Skin epidermis (tissue), 12 donors: ENCODE data around the gene KRTAP27-1.

Experiments
- H3K27ac ChIP-seq, 21 experiments: fragments of 200-600 bp; sonication (generic) in 11 of 21; one replicate each; pipeline ENCODE4 v1.5.0; 2020; ENCODE audit warnings: mild to moderate bottlenecking in 3 of 21, inconsistent platforms in 2 of 21, moderate library complexity in 2 of 21
- H3K4me3 ChIP-seq, 7 experiments: fragments of 200-600 bp; sonication (generic) in 2 of 7; one replicate each; pipeline ENCODE4 v1.5.0; 2020; ENCODE audit warnings: inconsistent platforms in 2 of 7, mild to moderate bottlenecking in 2 of 7, moderate library complexity in 1 of 7

KRTAP27-1 gene, protein sequence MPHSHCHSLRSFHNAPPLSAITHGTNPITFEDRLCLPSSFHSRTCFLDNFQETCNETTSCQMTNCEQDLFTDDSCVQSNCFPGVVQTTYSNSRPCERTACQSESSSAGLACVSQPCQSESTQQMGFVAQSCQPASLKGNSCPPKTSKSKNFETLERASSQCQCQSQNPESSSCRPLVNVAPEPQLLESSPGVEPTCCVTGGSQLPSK

DNA sequence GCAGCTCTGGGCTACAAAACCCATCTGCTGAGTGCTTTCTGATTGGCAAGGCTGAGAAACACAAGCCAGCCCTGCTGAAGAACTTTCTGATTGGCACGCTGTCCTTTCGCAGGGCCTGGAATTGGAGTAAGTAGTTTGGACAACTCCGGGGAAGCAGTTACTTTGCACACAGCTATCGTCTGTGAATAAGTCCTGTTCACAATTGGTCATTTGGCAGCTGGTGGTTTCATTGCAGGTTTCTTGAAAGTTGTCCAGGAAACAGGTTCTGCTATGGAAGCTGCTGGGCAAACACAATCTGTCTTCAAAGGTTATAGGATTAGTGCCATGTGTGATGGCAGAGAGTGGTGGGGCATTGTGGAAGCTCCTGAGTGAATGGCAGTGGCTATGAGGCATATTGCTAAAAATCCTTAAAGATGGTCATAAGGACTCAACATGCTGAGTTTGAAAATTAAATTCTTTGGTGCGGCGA lies at the start of gene KRTAP27-1:
KRTAP27-1 (minus strand) TSS at position 419 of the 469 bp plus-strand sequence; CDS start at position 393, 26 bp downstream.
- peak within 1 kb of the TSS in 1 of 21 experiments; percentile 47 for H3K27ac ChIP-seq
- no peak within 1 kb of the TSS for H3K4me3 ChIP-seq

DNA sequence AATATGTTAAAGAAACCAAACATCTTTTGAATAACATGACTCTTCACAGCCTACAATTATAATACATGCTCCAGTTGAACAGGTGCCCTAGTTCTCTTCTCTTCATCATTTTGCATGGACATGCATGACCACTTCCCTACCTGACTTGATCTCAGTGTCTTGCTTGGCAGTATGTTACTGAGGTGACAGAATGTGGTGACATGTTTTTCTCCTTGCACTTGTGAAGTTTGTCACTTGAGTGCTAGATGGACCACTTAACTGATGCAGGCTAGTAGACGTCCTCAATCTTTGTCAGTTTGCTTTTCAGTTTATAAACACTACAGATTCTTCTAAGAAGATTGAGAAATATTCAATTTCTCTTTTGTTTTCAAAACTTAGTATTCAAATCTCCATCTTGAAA lies 44.7 kb upstream of the KRTAP27-1 start:
- no peak overlapping the region for H3K4me3 ChIP-seq
- H3K27ac ChIP-seq, result no peak overlapping the region

DNA sequence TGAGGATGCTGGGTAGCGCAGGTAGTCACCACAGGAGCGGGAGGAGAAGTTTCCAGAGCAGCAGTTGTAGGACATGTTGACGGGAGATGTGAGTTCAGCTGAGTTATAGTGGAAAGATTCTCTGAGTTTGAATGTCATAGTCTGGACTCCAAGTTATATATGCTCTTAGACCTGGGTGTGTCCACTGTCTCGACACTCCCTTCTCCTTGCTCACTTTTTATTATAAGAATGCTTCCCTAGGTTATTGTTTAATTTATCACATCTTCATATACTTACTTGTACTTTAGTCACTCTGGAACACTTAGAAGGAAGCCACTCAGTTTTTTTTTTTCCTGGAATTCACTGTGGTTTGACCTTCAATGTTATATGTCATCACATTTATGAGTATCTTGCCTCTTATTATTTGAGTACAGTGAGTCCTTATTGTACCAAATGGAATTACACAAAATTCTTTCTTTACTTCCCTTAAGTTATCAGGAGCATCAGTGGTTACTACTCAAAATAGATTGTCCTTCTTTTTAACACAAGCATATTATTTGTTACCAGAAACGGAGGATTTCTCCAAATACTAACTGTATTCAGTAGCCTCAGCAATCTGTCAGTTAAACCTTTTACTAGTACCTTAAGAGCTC lies 34.8 kb upstream of the KRTAP27-1 start, which contains the start of gene KRTAP13-2:
KRTAP13-2 (minus strand) TSS at position 133 of the 632 bp plus-strand sequence; CDS start at position 75, 58 bp downstream.
- Histone ChIP-seq H3K4me3 (no peak within 1 kb of the TSS), H3K27ac (no peak within 1 kb of the TSS)

DNA sequence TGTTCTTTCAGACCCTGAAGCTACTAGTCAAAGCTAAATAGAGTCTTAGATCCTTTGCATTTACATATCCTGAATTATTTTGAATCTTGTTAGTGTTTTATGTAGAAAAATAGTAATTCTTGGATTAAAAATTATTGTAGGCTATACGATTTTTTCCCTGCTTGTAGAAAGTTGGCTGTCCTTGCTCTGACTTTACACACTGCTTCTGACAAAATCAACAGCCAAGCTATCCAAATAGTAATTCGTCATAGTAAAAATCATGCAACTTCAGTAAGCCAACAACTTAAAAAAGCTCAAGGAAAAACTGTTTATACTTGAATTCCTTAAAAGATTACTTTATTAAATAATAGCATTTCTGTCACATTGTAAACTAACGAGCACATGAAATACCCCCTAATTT lies 18.4 kb upstream of the KRTAP27-1 start:
- Histone ChIP-seq H3K27ac (no peak overlapping the region), H3K4me3 (no peak overlapping the region)

DNA sequence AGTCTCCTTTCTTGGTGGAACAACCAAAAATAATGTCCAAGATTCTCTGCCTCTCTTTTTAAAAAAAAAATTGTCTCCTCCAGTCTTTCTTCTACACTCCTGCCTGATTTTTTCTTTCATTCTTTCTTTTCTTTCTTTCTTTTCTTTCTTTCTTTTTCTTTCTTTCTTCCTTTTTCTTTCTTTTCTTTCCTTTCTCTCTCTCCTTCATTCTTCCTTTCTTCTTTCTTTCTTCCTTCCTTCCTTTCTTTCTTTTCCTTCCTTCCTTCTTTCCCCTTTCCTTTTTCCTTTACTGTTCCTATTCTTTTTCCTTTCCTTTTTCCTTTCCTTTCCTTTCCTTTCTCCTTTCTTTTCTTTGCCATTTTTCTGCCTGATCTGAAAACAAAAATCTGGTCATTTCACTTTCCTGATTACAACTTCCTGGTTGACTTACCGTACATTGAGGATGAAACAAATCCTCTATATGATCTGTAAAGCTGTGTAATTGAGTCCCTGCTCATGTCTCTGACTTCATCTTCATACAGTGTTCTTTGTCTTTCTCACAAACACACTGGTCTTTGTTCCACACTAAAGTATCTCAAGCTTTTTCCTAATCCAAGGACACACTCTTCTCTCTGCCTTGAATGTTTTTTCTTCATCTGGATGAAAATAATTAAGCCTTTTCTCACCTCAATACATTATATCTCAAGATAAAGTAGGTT lies 17.0 kb upstream of the KRTAP27-1 start:
- Histone ChIP-seq H3K4me3 (no peak overlapping the region), H3K27ac (no peak overlapping the region)

DNA sequence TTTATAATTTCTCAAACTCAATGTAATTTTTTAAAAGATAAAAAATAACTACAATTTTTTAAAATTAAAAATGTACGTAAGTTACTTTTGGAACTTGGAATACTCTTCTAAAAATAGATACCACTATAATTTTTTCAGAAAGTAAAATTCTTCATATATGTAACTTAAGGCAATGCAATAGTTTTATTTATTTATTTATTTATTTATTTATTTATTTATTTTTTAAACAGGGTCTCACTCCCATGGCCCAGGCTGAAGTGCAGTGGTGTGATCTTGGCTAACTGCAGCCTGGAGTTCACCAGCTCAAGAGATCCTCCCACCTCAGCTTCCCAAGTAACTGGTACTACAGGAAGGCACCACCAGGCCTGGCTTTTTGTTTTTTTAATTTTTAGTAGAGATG lies 14.0 kb upstream of the KRTAP27-1 start:
- Histone ChIP-seq H3K27ac (no peak overlapping the region), H3K4me3 (no peak overlapping the region)

DNA sequence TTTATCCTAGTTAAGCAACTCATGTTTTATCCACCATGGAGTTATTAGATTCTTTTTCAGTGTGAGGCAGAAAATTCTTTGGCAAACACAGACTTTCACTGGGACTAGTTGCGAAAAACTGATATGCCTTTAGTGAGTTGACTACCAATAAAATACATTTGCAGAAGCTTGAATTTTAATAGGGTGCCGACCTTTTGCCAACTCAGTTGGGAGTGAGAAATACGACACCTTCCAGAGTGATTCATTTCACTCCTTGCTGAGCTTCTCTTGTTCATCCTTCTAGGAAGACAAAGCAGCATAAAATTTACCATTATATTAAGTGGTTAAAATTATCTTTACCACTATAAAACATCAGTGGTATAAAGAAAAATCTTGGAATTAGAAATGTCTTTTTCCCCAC lies 12.1 kb upstream of the KRTAP27-1 start:
- Histone ChIP-seq H3K27ac (no peak overlapping the region), H3K4me3 (no peak overlapping the region)

DNA sequence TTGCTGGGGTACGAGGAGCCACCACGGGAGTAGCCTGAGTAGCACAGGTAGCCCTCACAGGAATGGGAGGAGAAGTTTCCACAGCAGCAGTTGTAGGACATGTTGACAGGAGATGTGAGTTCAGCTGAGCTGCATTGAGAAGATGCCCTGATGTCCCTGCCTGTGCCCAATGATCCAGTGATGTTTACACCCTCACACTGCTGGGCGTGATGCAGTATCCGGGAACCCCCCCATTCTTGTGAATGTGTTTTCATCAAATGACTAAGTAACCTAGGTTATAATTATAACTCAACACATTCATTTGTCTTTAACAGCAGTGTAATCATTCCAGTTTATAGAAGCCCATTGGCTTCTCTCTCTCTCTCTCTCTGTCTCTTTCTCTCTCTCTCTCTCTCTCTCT lies 11.0 kb upstream of the KRTAP27-1 start, which contains the start of gene KRTAP23-1:
KRTAP23-1 (minus strand) TSS at position 101 of the 400 bp plus-strand sequence; CDS start at position 101, 0 bp downstream.
- Histone ChIP-seq H3K4me3 (no peak within 1 kb of the TSS), H3K27ac (no peak within 1 kb of the TSS)

DNA sequence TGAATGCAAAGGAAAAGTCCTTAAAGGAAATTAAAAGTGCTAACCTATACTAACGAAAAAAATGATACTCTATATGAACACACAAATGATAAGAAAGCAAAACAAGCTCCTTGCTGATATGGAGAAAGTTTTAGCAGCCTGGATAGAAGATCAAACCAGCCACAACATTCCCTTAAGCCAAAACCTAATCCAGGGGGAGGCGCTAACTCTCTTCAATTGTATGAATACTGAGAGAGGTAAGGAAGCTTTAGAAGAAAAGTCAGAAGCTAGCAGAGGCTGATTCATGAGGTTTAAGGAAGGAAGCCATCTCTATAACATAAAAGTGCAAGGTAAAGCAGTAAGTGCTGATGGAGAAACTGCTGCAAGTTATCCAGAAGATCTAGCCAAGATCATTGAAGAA lies 7.5 kb upstream of the KRTAP27-1 start:
- Histone ChIP-seq H3K4me3 (no peak overlapping the region), H3K27ac (no peak overlapping the region)

DNA sequence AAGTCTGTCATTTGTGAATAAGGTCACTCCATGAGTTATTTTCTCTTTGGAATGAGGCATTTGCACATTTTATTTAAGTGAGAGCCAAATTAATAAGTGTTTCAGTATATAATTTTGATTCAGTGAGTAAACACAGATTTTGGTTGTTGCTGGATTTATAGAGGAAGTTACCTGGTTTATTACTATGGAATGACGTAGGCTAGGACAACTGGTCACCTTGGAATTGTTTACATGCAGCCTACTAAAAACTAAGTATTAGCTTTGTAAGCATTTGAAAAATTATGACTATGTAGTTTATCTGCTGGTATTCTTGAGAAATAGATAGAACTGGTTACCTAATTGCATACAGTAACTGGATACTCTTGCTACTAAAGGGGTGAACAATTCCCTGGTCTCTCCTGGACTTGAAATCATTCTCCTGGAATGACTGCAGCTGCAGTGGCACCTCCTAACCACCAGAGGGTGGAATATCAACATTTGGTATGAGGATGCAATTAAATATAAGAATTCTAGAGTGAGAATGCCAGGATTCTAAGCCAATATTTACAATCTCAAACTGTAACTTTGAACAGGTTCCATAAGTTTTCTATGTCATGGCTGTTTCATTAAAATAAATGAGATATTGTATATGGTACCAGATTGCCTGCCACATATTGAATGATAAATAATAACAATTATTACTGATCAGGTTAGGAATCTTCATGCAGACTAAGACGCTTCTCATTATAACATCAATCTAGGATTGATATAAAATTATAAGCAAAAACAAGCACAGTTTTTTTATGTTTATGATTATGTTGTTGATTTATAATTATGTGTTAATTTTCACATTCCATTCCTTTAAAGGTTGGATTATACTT lies 3.5 kb upstream of the KRTAP27-1 start:
- Histone ChIP-seq H3K27ac (no peak overlapping the region), H3K4me3 (no peak overlapping the region)

DNA sequence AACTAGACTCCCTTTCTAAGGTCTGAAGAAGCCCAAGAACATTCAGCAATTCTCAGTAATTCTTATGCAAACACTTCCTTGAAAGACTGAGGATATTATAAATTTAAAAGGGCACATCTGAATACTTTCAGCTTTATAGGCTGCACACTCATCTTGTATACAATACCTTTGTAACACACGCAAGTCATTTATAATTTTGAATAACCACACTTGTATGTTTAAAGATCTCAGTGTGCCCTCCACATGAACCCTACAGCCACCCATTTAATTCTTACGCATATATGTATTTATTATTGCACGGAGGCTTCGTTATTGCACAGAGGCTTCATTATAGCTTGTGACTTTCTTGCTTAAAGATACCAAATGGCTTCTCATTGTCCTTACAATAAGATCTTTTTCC lies 1.2 kb upstream of the KRTAP27-1 start:
- Histone ChIP-seq H3K4me3 (no peak overlapping the region), H3K27ac (no peak overlapping the region)

DNA sequence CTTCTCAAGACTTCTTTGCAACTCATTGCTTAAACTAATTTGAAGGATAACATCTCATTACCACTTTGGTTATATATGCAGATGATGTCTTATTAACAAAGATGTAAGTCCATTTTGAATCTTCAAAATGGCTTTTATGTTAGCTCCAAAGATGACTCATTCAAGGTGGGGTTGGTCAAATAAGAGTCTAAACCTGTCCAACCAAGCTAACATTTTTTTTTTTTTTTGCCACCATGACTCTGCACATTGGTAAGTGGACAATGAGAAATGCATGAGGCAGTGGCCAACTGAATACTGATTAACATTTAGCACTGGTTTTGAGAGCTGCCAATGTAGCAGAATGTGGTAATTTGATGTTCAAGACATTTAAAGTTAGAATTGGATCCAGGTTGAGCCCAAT lies 278 bp upstream of the KRTAP27-1 start:
- no peak overlapping the region for H3K4me3 ChIP-seq
- no peak overlapping the region for H3K27ac ChIP-seq

DNA sequence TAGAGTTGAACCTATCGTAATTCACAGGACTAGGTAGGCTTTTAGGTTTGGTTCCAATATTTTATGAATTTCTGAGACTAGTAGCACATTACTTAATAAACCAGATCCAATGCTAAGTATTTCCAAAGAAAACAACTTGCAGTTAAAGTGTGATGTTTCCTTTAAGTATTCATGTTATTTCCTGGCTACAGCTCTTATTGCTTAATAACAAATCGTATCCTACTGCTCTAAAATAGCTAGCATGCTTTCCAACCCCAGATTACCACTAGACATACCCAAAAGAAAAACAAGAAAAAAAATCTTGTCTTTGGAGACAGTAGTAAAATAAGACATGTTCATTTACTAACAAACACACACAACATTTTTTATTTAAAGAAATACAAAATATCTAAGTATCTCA lies 898 bp downstream of the KRTAP27-1 start:
- Histone ChIP-seq H3K27ac (peak overlapping the region in 1 of 21 experiments; percentile 47), H3K4me3 (no peak overlapping the region)

DNA sequence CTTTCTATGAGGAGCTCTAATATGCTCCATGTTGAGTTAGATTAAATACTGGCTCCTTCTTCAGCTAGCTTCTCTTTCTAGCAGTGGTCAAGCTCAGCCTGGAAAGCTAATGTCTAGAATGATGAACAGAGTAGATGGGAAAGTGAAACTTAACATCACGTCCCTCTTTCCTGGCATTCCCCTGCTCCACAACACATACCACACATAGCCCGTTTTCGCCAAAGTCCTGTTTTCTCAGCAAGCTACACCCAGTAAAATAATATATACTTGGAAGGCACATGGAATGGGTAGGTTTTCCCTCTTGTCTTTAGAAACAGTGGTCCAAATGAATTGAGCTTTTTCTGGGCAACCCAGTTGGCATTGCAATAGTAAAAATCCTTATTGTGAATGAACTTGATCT lies 3.8 kb downstream of the KRTAP27-1 start:
- H3K27ac ChIP-seq, result no peak overlapping the region
- H3K4me3 ChIP-seq, result no peak overlapping the region

DNA sequence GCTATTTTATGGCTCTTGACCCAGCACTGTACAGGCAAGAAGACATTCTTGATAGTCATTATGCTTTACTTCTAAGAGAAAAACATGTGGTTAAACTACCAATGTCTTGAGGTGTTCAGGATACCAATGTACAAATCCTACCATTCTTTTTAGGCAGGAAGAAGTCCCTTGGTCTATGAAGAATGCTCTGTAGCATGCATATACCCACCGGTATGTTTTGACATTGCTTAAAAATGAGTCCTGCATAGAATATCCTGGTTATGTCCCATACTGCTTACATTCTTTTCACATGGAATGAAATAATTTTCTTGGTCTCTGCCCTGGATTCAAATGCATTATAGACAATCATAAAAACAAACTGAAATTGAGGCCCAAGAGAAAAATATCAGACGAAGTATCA lies 4.8 kb downstream of the KRTAP27-1 start:
- no peak overlapping the region for H3K4me3 ChIP-seq
- H3K27ac ChIP-seq, result no peak overlapping the region

DNA sequence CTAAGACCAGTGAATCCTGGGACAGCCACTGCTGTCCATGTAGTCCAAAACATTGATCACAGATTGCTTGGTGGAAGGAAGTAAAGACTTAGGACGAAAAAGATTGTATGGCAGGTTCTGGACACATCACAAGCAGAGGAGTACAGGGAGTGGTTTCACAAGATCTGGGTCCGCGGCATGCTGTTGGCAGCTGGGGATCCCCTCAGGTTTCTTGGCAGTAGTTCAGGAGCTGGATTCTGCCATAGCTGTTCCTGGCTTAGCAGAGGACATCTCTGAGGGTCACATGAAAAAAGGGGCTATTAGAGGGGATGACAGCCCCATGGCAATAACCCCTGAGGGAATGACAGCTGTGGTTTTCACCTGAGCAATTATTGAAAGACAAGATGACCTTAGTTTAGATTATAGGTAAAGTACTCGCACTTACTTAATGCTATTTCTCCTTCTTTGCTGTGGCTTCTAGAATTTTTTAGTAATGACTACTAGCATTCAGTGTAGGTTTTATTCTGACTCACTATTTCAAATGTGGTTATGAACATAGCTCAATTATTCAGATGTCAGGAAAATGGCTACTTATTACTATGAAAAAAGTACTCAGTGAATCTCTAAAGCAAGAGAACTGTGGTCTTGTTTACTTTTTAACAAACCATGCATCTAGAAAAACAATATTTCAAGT lies 8.2 kb downstream of the KRTAP27-1 start:
- no peak overlapping the region for H3K27ac ChIP-seq
- no peak overlapping the region for H3K4me3 ChIP-seq

DNA sequence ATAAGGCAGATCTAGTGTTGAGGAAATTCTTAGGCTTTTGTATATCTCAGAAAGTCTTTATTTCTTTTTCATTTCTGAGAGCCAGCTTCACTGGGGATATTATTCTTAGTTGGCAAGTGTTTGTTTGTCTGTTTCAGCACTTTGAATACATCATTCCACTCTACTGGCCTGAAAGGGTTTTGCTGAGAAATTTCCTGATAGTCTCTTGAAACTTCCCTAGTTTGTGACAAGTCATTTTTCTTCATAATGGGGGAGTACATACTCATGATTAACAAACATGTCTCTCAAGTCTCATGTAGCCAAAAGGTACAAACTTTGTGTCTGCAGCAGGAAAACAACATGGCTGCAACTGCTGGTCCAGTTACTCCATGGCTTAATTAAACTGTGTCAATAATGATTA lies 11.1 kb downstream of the KRTAP27-1 start:
- H3K4me3 ChIP-seq, result no peak overlapping the region
- H3K27ac ChIP-seq, result no peak overlapping the region

DNA sequence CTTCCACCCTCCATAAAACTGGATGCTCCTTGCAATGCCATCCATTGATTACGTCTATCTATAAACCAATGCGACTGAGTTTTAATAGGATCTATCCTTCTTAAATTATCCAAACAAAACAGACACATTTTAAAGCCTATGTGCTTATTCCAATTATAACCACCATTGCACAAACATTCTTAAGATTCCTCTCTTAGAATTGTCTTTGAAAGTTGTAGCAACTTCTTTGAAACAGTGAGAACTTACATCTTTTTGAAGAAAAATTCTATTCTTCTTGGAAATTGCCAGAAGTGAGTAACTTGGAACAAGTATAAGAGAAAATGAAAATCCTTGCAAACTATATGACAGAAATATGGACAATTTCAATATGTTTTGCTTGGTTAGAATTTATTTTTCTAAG lies 17.3 kb downstream of the KRTAP27-1 start, which contains the start of gene KRTAP26-1:
KRTAP26-1 (minus strand) TSS at position 101 of the 400 bp plus-strand sequence. CDS start 280 bp downstream, outside the sequence.
- Histone ChIP-seq H3K27ac (no peak within 1 kb of the TSS), H3K4me3 (no peak within 1 kb of the TSS)

DNA sequence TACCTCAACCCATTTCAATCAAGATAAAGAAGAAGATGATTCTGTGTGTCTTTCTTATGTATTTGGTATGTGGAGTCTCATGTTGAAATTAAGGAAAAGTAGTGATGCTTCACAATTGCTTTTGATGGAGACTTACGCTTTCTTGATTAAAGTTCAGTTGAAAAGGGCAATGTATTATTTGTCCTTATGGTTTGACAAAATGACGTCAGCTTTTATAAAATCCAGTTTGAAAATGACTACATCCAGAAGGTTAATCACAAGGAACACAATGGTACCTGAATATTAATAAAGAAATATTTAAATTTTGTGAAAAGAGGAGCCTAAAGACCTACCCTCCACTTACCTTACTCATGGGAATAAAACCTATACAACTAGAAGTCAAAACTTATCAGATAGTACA lies 21.8 kb downstream of the KRTAP27-1 start:
- Histone ChIP-seq H3K4me3 (no peak overlapping the region), H3K27ac (no peak overlapping the region)
